Subcutaneous abdominal adipose tissue (tissue), 5 donors: ENCODE results near the gene HSPA4.

ENCODE experiments used
- H3K27ac ChIP-seq: one replicate; pipeline ENCODE4 v1.7.0; 2013; ENCODE audit warnings: low read depth, mild to moderate bottlenecking, inconsistent platforms, low read length, moderate library complexity
- H3K27me3 ChIP-seq, 5 donors: one replicate each; pipeline ENCODE4 v1.7.0; 2013; ENCODE audit warnings: low read length in 5 of 5, inconsistent platforms in 1 of 5; ENCODE audit not compliant: control insufficient read depth in 5 of 5, insufficient read depth in 4 of 5
- H3K36me3 ChIP-seq, 5 donors: one replicate each; pipeline ENCODE4 v1.7.0; 2013; ENCODE audit warnings: low read length in 5 of 5; ENCODE audit not compliant: control insufficient read depth in 5 of 5, insufficient read depth in 5 of 5
- H3K4me1 ChIP-seq, 5 donors: one replicate each; pipeline ENCODE4 v1.7.0; 2013; ENCODE audit warnings: low read length in 5 of 5, mild to moderate bottlenecking in 3 of 5, moderate library complexity in 1 of 5; ENCODE audit not compliant: control insufficient read depth in 5 of 5, insufficient read depth in 5 of 5
- H3K4me3 ChIP-seq, 5 donors: one replicate each; pipeline ENCODE4 v1.7.0; 2013; ENCODE audit warnings: low read length in 5 of 5, low read depth in 1 of 5
- H3K9ac ChIP-seq, 5 donors: one replicate each; pipeline ENCODE4 v1.7.0; 2013; ENCODE audit warnings: low read length in 5 of 5, mild to moderate bottlenecking in 4 of 5, moderate library complexity in 3 of 5
- H3K9me3 ChIP-seq, 5 donors: one replicate each; pipeline ENCODE4 v1.7.0; 2013; ENCODE audit warnings: low read length in 5 of 5; ENCODE audit not compliant: control insufficient read depth in 5 of 5
- donor health status: healthy.
- donor health status: healthy.
- donor health status: healthy.
- donor health status: healthy.
- donor health status: healthy.

The HSPA4 gene

GRCh38 chr5:133048993-133049725 lies 2.7 kb upstream of the HSPA4 start:
- no peaks in the 10 kb centered on the region for H3K27me3 ChIP-seq
- no peaks in the 10 kb centered on the region for H3K36me3 ChIP-seq
- no peak overlapping the region for H3K4me3 ChIP-seq
- no peaks in the 10 kb centered on the region for H3K9me3 ChIP-seq
- H3K27ac ChIP-seq, result no peak overlapping the region
- H3K4me1 ChIP-seq, result peaks cover 1 to 30% (median 25%) of the 10 kb centered on the region in 5 donors
- H3K9ac ChIP-seq, result no peak overlapping the region

- Histone ChIP-seq H3K27ac (no peak overlapping the region), H3K4me3 (no peak overlapping the region), H3K27me3 (no peaks in the 10 kb centered on the region), H3K9ac (no peak overlapping the region), H3K9me3 (no peaks in the 10 kb centered on the region), H3K4me1 (peaks cover 1 to 33% (median 26%) of the 10 kb centered on the region in 5 donors), H3K36me3 (no peaks in the 10 kb centered on the region)
Observed at GRCh38 chr5:133049726-133050048, 2.1 kb upstream of the HSPA4 start.

GRCh38 chr5:133050521-133050920 lies 1.3 kb upstream of the HSPA4 start:
- Histone ChIP-seq H3K4me3 (peak overlapping the region; percentile 92 to 99 (median 95)), H3K27me3 (no peaks in the 10 kb centered on the region), H3K9ac (peak overlapping the region in 3 of 5 donors; percentile 99 to 100 (median 100)), H3K9me3 (no peaks in the 10 kb centered on the region), H3K36me3 (no peaks in the 10 kb centered on the region), H3K27ac (peak overlapping the region; percentile 100), H3K4me1 (peaks cover 1 to 35% (median 26%) of the 10 kb centered on the region in 5 donors)

- Histone ChIP-seq H3K36me3 (no peaks in the 10 kb centered on the region), H3K4me1 (peaks cover 1 to 35% (median 26%) of the 10 kb centered on the region in 5 donors), H3K27me3 (no peaks in the 10 kb centered on the region), H3K4me3 (peak overlapping the region; percentile 92 to 99 (median 95)), H3K9ac (peak overlapping the region; percentile 99 to 100 (median 100)), H3K27ac (peak overlapping the region; percentile 100), H3K9me3 (no peaks in the 10 kb centered on the region)
Observed at GRCh38 chr5:133051061-133051541, 712 bp upstream of the HSPA4 start.

GRCh38 chr5:133052317-133053175 lies 733 bp downstream of the HSPA4 start:
- H3K27me3 ChIP-seq, result no peaks in the 10 kb centered on the region
- peak overlapping the region; percentile 100 for H3K27ac ChIP-seq
- no peaks in the 10 kb centered on the region for H3K9me3 ChIP-seq
- peaks cover 1 to 38% (median 26%) of the 10 kb centered on the region in 5 donors for H3K4me1 ChIP-seq
- peak overlapping the region; percentile 99 to 100 (median 100) for H3K9ac ChIP-seq
- H3K4me3 ChIP-seq, result peak overlapping the region; percentile 92 to 99 (median 95)
- no peaks in the 10 kb centered on the region for H3K36me3 ChIP-seq

GRCh38 chr5:133053448-133053847 lies 1.6 kb downstream of the HSPA4 start:
- peak overlapping the region in 4 of 5 donors; percentile 92 to 97 (median 94) for H3K4me3 ChIP-seq
- peak overlapping the region in 1 of 5 donors; percentile 99 for H3K9ac ChIP-seq
- H3K27ac ChIP-seq, result peak overlapping the region; percentile 100
- H3K27me3 ChIP-seq, result no peaks in the 10 kb centered on the region
- H3K9me3 ChIP-seq, result no peaks in the 10 kb centered on the region
- H3K36me3 ChIP-seq, result no peaks in the 10 kb centered on the region
- H3K4me1 ChIP-seq, result peaks cover 1 to 38% (median 26%) of the 10 kb centered on the region in 5 donors

GRCh38 chr5:133054697-133055471 lies 3.1 kb downstream of the HSPA4 start:
- peaks cover 1 to 38% (median 25%) of the 10 kb centered on the region in 5 donors for H3K4me1 ChIP-seq

GRCh38 chr5:133056891-133057290 lies 5.1 kb downstream of the HSPA4 start:
- Histone ChIP-seq H3K36me3 (no peaks in the 10 kb centered on the region), H3K27me3 (no peaks in the 10 kb centered on the region), H3K9me3 (no peaks in the 10 kb centered on the region), H3K9ac (no peak overlapping the region), H3K27ac (no peak overlapping the region), H3K4me1 (peaks cover 1 to 26% (median 14%) of the 10 kb centered on the region in 5 donors), H3K4me3 (no peak overlapping the region)

More at GRCh38 chr5:133054697-133055471, 3.1 kb downstream of the HSPA4 start:
- Histone ChIP-seq H3K9ac (no peak overlapping the region), H3K4me3 (no peak overlapping the region), H3K36me3 (no peaks in the 10 kb centered on the region), H3K9me3 (no peaks in the 10 kb centered on the region), H3K27me3 (no peaks in the 10 kb centered on the region), H3K27ac (no peak overlapping the region)

- Histone ChIP-seq H3K27ac (no peak overlapping the region), H3K4me3 (no peak overlapping the region), H3K36me3 (no peaks in the 10 kb centered on the region), H3K9me3 (no peaks in the 10 kb centered on the region), H3K9ac (no peak overlapping the region), H3K4me1 (peaks cover 0 to 11% (median 9%) of the 10 kb centered on the region in 5 donors), H3K27me3 (no peaks in the 10 kb centered on the region)
Observed at GRCh38 chr5:133059621-133060020, 7.8 kb downstream of the HSPA4 start.
